Measurements from ENCODE around the gene PIAS1.

- TF ChIP-seq CTCF (IDR thresholded peaks at IDR 0.05; ENCODE audit: insufficient read depth, low read length, poor library complexity, severe bottlenecking) (no peak), EZH2phosphoT487 (conservative IDR thresholded peaks at IDR 0.05; ENCODE audit: low read length) (no peak)
Measured at GRCh38 chr15:68032672-68033071, 21.4 kb upstream of the PIAS1 start.

Measured in SU-DHL-6 (cell line).